Neural cell (in vitro differentiated cells): ENCODE measurements around the gene MAP3K7.

Experiments used
- CTCF ChIP-seq: fragments of 450-650 bp; IDR thresholded peaks from 2 replicates; pipeline ENCODE4 v1.5.1; 2014; ENCODE audit warnings: antibody characterized with exemption, mild to moderate bottlenecking, moderate library complexity; ENCODE audit not compliant: poor library complexity, severe bottlenecking
- EP300 ChIP-seq: fragments of 450-650 bp; conservative IDR thresholded peaks from 2 replicates; pipeline ENCODE4 v1.6.1; 2014; ENCODE audit warnings: antibody characterized with exemption, mild to moderate bottlenecking, moderate library complexity; ENCODE audit not compliant: poor library complexity, severe bottlenecking
- TAF1 ChIP-seq: IDR thresholded peaks from 2 replicates; pipeline ENCODE4 v1.6.1; 2012; ENCODE audit warnings: low read depth
- TF ChIP-seq, protein P1 (sequence below): IDR thresholded peaks from 2 replicates; pipeline ENCODE4 v1.6.1; 2012; ENCODE audit warnings: borderline replicate concordance

- TF ChIP-seq TAF1 (no peak), CTCF (no peak), EP300 (no peak)
- TF ChIP-seq, protein P1, sequence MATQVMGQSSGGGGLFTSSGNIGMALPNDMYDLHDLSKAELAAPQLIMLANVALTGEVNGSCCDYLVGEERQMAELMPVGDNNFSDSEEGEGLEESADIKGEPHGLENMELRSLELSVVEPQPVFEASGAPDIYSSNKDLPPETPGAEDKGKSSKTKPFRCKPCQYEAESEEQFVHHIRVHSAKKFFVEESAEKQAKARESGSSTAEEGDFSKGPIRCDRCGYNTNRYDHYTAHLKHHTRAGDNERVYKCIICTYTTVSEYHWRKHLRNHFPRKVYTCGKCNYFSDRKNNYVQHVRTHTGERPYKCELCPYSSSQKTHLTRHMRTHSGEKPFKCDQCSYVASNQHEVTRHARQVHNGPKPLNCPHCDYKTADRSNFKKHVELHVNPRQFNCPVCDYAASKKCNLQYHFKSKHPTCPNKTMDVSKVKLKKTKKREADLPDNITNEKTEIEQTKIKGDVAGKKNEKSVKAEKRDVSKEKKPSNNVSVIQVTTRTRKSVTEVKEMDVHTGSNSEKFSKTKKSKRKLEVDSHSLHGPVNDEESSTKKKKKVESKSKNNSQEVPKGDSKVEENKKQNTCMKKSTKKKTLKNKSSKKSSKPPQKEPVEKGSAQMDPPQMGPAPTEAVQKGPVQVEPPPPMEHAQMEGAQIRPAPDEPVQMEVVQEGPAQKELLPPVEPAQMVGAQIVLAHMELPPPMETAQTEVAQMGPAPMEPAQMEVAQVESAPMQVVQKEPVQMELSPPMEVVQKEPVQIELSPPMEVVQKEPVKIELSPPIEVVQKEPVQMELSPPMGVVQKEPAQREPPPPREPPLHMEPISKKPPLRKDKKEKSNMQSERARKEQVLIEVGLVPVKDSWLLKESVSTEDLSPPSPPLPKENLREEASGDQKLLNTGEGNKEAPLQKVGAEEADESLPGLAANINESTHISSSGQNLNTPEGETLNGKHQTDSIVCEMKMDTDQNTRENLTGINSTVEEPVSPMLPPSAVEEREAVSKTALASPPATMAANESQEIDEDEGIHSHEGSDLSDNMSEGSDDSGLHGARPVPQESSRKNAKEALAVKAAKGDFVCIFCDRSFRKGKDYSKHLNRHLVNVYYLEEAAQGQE: no peak
Measured at GRCh38 chr6:90534337-90535025, 52.4 kb downstream of the MAP3K7 start.
